AML-193 (cell line): ENCODE measurements around the gene BNIP3.

Experiments used
- DNase-seq, 2 experiments: peaks; one replicate each; lab custom pipeline; 2025; lab: John Stamatoyannopoulos, UW

The BNIP3 gene

GRCh38 chr10:131949041-131949862, 32.5 kb downstream of the BNIP3 start:
- DNase-seq: no peak

GRCh38 chr10:131948501-131948900, 33.2 kb downstream of the BNIP3 start:
- DNase-seq: no peak

- no peak for DNase-seq
These were observed 33.9 kb downstream of the BNIP3 start for GRCh38 chr10:131947631-131948347.

GRCh38 chr10:131946880-131947279, 34.8 kb downstream of the BNIP3 start:
- DNase-seq: no peak

- no peak for DNase-seq
These were observed 35.4 kb downstream of the BNIP3 start for GRCh38 chr10:131946321-131946751.

GRCh38 chr10:131944976-131945695, 36.6 kb downstream of the BNIP3 start:
- no peak for DNase-seq

- no peak for DNase-seq
These were observed 37.3 kb downstream of the BNIP3 start for GRCh38 chr10:131944412-131944811.

- peak in 1 of 2 experiments; percentile 14 for DNase-seq
These were observed 38.5 kb downstream of the BNIP3 start for GRCh38 chr10:131943021-131943814.

- DNase-seq: no peak
These were observed 39.3 kb downstream of the BNIP3 start for GRCh38 chr10:131942455-131942854.

GRCh38 chr10:131938681-131939080, 43.0 kb downstream of the BNIP3 start:
- no peak for DNase-seq

- DNase-seq: no peak
These were observed 43.9 kb downstream of the BNIP3 start for GRCh38 chr10:131937836-131938235.

- DNase-seq: no peak
These were observed 45.0 kb downstream of the BNIP3 start for GRCh38 chr10:131936736-131937135.

GRCh38 chr10:131936294-131936693, 45.4 kb downstream of the BNIP3 start:
- no peak for DNase-seq

- no peak for DNase-seq
These were observed 46.5 kb downstream of the BNIP3 start for GRCh38 chr10:131935260-131935659.

GRCh38 chr10:131934769-131935168, 47.0 kb downstream of the BNIP3 start:
- DNase-seq: no peak

GRCh38 chr10:131933696-131934086, 48.0 kb downstream of the BNIP3 start:
- no peak for DNase-seq

GRCh38 chr10:131933016-131933695, 48.6 kb downstream of the BNIP3 start:
- no peak for DNase-seq

- DNase-seq: no peak
These were observed 49.7 kb downstream of the BNIP3 start for GRCh38 chr10:131931981-131932380.

- DNase-seq: no peak
These were observed 51.0 kb downstream of the BNIP3 start for GRCh38 chr10:131930586-131931330.

GRCh38 chr10:131930150-131930549, 51.6 kb downstream of the BNIP3 start:
- no peak for DNase-seq
